GM19023 (cell line): Measurements from ENCODE around the gene NAPB.

Experiments used
- ATAC-seq: cut with Tn5 transposase; IDR thresholded peaks from one replicate; pipeline ENCODE4 v1.9.1; 2021; ENCODE audit warnings: mild to moderate bottlenecking, moderate library complexity; ENCODE audit not compliant: unreplicated experiment

NAPB gene

GRCh38 chr20:23369072-23369823 is 52.0 kb downstream of the NAPB start:
- ATAC-seq = no peak

- no peak for ATAC-seq
Observed at GRCh38 chr20:23368316-23369071, 52.8 kb downstream of the NAPB start.

- no peak for ATAC-seq
Observed at GRCh38 chr20:23367770-23368169, 53.5 kb downstream of the NAPB start.

GRCh38 chr20:23366384-23366783 is 54.9 kb downstream of the NAPB start:
- ATAC-seq = no peak

- no peak for ATAC-seq
Observed at GRCh38 chr20:23365390-23366165, 55.7 kb downstream of the NAPB start.

- ATAC-seq = no peak
Observed at GRCh38 chr20:23363257-23363649, 58.0 kb downstream of the NAPB start.

- peak; percentile 22 for ATAC-seq
Observed at GRCh38 chr20:23362392-23363256, 58.7 kb downstream of the NAPB start.

GRCh38 chr20:23361476-23362391 is 59.6 kb downstream of the NAPB start, which contains the start of gene GZF1:
TSS of gene GZF1 (plus strand) at chr20:23362182. CDS start at chr20:23364384, 2,202 bp downstream.
- peak; percentile 66 for ATAC-seq

- ATAC-seq = no peak
Observed at GRCh38 chr20:23361119-23361475, 60.2 kb downstream of the NAPB start.

GRCh38 chr20:23360531-23360930 is 60.8 kb downstream of the NAPB start:
- ATAC-seq = no peak

GRCh38 chr20:23358923-23359593 is 62.2 kb downstream of the NAPB start:
- ATAC-seq = no peak

GRCh38 chr20:23358563-23358906 is 62.8 kb downstream of the NAPB start:
- no peak for ATAC-seq

GRCh38 chr20:23357767-23358562 is 63.3 kb downstream of the NAPB start:
- peak; percentile 69 for ATAC-seq

- ATAC-seq = no peak
Observed at GRCh38 chr20:23356203-23356602, 65.1 kb downstream of the NAPB start.

- peak; percentile 31 for ATAC-seq
Observed at GRCh38 chr20:23350904-23351838, 70.1 kb downstream of the NAPB start.

- peak; percentile 87 for ATAC-seq
Observed at GRCh38 chr20:23350196-23350903, 70.9 kb downstream of the NAPB start, which contains the start of gene NXT1. TSS of gene NXT1 (plus strand) at chr20:23350791. CDS start at chr20:23354042, 3,251 bp downstream.
